HepG2 (cell line): ENCODE results near the gene CHRNG. TPM values are rescaled to one million over a fixed set of nuclear protein-coding genes. Genes with fewer than 3 reads are reported as not detected.

Experiments used
- ATAC-seq: fragments of 200-7000 bp; cut with Tn5 transposase; 3 replicates; pipeline ENCODE4 v1.9.1; 2020; ENCODE audit warnings: mild to moderate bottlenecking, moderate library complexity
- BruUV-seq: library from RNA; stranded (reverse); fragments of 400-500 nt; replicated peaks from 2 replicates; lab custom pipeline; 2021; lab: Mats Ljungman, UMichigan
- CTCF ChIA-PET: fragments of 300-600 bp; formaldehyde crosslinking; extraction: SDS; loops from one replicate; lab custom pipeline; 2021; ENCODE audit warnings: low total read pairs, inconsistent platforms, low intra/inter-chr PET ratio; lab: Yijun Ruan, JAX
- POLR2A ChIA-PET: fragments of 350-600 bp; sonication (Branson Sonifier 250); formaldehyde crosslinking; loops from one replicate; lab custom pipeline; 2020; ENCODE audit warnings: antibody characterized with exemption, inconsistent platforms; lab: Yijun Ruan, JAX
- DNase-seq: peaks from one replicate; pipeline ENCODE4 v3.0.0-alpha.2; 2015; ENCODE audit warnings: low spot score
- FAIRE-seq: peaks from 3 replicates; lab custom pipeline; 2011; peaks lifted over from hg19 to GRCh38; lab: Jason Lieb, UNC
- H2AFZ ChIP-seq: one replicate; pipeline ENCODE4 v1.6.1; 2011; ENCODE audit warnings: low read length, inconsistent platforms
- H3K27ac ChIP-seq: fragments of 300-600 bp; 3 replicates; pipeline ENCODE4 v1.8.0; 2011; ENCODE audit warnings: mixed run types, mild to moderate bottlenecking, mixed read lengths, low read length, inconsistent platforms; ENCODE audit not compliant: insufficient read depth; ENCODE audit errors: extremely low read length
- H3K27me3 ChIP-seq, 2 experiments: fragments of 200-600 bp in 1 of 2; 2 replicates in 1 of 2; 3 replicates in 1 of 2; pipeline versions ENCODE4 v1.6.0 to v1.8.0; 2011; ENCODE audit warnings: low read length in 2 of 2, mild to moderate bottlenecking in 2 of 2, moderate library complexity in 2 of 2, inconsistent platforms in 1 of 2; ENCODE audit not compliant: insufficient read depth in 2 of 2, control insufficient read depth in 1 of 2
- H3K36me3 ChIP-seq, 2 experiments: fragments of 200-600 bp in 1 of 2; replicated peaks in 1 of 2; 2 replicates in 1 of 2; 3 replicates in 1 of 2; pipeline versions ENCODE4 v1.5.1 to v1.8.0; 2011; ENCODE audit warnings: low read length in 2 of 2, inconsistent platforms in 1 of 2; ENCODE audit not compliant: insufficient read depth in 2 of 2, control insufficient read depth in 1 of 2
- H3K4me1 ChIP-seq: 2 replicates; pipeline ENCODE4 v1.5.1; 2012; ENCODE audit warnings: low read length, inconsistent platforms; ENCODE audit not compliant: insufficient read depth
- H3K4me2 ChIP-seq: 2 replicates; pipeline ENCODE4 v1.6.0; 2011; ENCODE audit warnings: low read depth, low read length, inconsistent platforms
- H3K4me3 ChIP-seq, 3 experiments: fragments of 200-600 bp in 1 of 3; sonication (generic), shearing (Covaris generic) in 1 of 3; replicated peaks in 1 of 3; 2 replicates each; pipeline ENCODE4 v1.5.1; 2011 to 2016; ENCODE audit warnings: low read length in 3 of 3, inconsistent platforms in 2 of 3, low read depth in 2 of 3, mild to moderate bottlenecking in 2 of 3, control low read depth in 1 of 3, mixed read lengths in 1 of 3; ENCODE audit not compliant: insufficient read depth in 1 of 3
- H3K79me2 ChIP-seq: one replicate; pipeline ENCODE4 v1.6.1; 2011; ENCODE audit warnings: low read length, inconsistent platforms; ENCODE audit not compliant: insufficient read depth
- H3K9ac ChIP-seq: 2 replicates; pipeline ENCODE4 v1.6.0; 2011; ENCODE audit warnings: mild to moderate bottlenecking, low read depth, low read length, inconsistent platforms; ENCODE audit not compliant: insufficient read depth
- H3K9me3 ChIP-seq: 2 replicates; pipeline ENCODE4 v1.5.1; 2012; ENCODE audit warnings: mild to moderate bottlenecking, low read length
- H4K20me1 ChIP-seq: 2 replicates; pipeline ENCODE4 v1.6.0; 2011; ENCODE audit warnings: inconsistent platforms, mild to moderate bottlenecking, low read length, moderate library complexity; ENCODE audit not compliant: insufficient read depth
- CEBPZ ChIP-seq: IDR thresholded peaks from 2 replicates; pipeline ENCODE4 v1.6.1; 2012; ENCODE audit warnings: low read length, improper control_type of control experiment
- FUBP1 ChIP-seq: sonication (generic); formaldehyde crosslinking; IDR thresholded peaks from 2 replicates; pipeline ENCODE4 v1.5.1; 2020; ENCODE audit warnings: missing genetic modification reagents, mild to moderate bottlenecking, borderline replicate concordance
- HNRNPUL1 ChIP-seq: fragments of 200-400 bp; formaldehyde crosslinking; IDR thresholded peaks from 2 replicates; pipeline ENCODE4 v1.6.1; 2017; ENCODE audit warnings: low read depth, mild to moderate bottlenecking, low read length, moderate library complexity
- REPIN1 ChIP-seq: sonication (generic); formaldehyde crosslinking; IDR thresholded peaks from 2 replicates; pipeline ENCODE4 v1.8.0; 2022; ENCODE audit warnings: missing genetic modification reagents, low read depth, mild to moderate bottlenecking, borderline replicate concordance
- REXO4 ChIP-seq: sonication (generic); formaldehyde crosslinking; IDR thresholded peaks from 2 replicates; pipeline ENCODE4 v1.8.0; 2022; ENCODE audit warnings: missing genetic modification reagents, mild to moderate bottlenecking, borderline replicate concordance
- THAP7 ChIP-seq: sonication (generic); formaldehyde crosslinking; IDR thresholded peaks from 2 replicates; pipeline ENCODE4 v1.8.1; 2023; ENCODE audit warnings: mild to moderate bottlenecking, missing genetic modification reagents
- ZNF446 ChIP-seq: sonication (generic); formaldehyde crosslinking; IDR thresholded peaks from 2 replicates; pipeline ENCODE4 v1.5.0; 2020; ENCODE audit warnings: mild to moderate bottlenecking, missing genetic modification reagents
- ZNF616 ChIP-seq: sonication (generic); formaldehyde crosslinking; IDR thresholded peaks from 2 replicates; pipeline ENCODE4 v1.5.0; 2020; ENCODE audit warnings: low read depth, mild to moderate bottlenecking, missing genetic modification reagents
- WGBS: methylation state at CpG from one replicate; pipeline ENCODE4 v1.1.6; 2017; ENCODE audit warnings: low lambda C conversion rate; 5-methylcytosine and 5-hydroxymethylcytosine counted together
- in situ Hi-C: cut with HindIII; loops from 2 replicates; pipeline ENCODE4 v1.10.0; 2017; ENCODE audit warnings: low pct_unique_long_range_greater_than_20kb; ENCODE audit not compliant: extremely low pct_ligation_motif_present
- intact Hi-C: fragments of 100-400 bp; cut with micrococcal nuclease; formaldehyde crosslinking; loops from one replicate; pipeline ENCODE4 v1.10.0; 2022; ENCODE audit not compliant: unreplicated experiment
- polyA plus RNA-seq, 8 experiments: library from polyadenylated mRNA; depleted of rRNA in 3 of 8; stranded (reverse) in 7 of 8; unstranded in 1 of 8; fragments of >200 nt; fragmentation: Illumina TruSeq in 4 of 8; extraction: Trizol in 4 of 8; gene quantifications; 2 replicates each; pipeline versions ENCODE4 v1.2.1 to v1.2.3, GENCODE V29; 2011 to 2016; ENCODE audit warnings: low read depth in 4 of 8, missing spikeins in 1 of 8, mixed read lengths in 1 of 8; ENCODE audit not compliant: insufficient read depth in 1 of 8
- total RNA-seq, 5 experiments: library from RNA; depleted of rRNA; stranded (reverse); fragments of >200 nt; fragmentation: Illumina TruSeq; extraction: Trizol; gene quantifications; 2 replicates each; pipeline ENCODE4 v1.2.3, GENCODE V29; 2016; ENCODE audit warnings: low read depth in 1 of 5

CHRNG gene
- total and polyA plus RNA-seq, 2 of the 13 experiments (the other 11 are each of a cell fraction or from before 2014, with no cell fraction given), result not detected

- no peaks in the 10 kb centered on the region for H3K36me3 ChIP-seq
- peak; percentile 1; the same call in 2 of the 3 replicates for ATAC-seq
- no peak overlapping the region for H3K27ac ChIP-seq
- ChIA-PET CTCF (no interaction called here), POLR2A (interaction anchor here (1.0 kb wide), 1 partner anchor 27 kb away, joined by 4 read pairs; the partner anchor contains the start of genes EIF4E2 and TIGD1)
- in situ Hi-C loops (no loop called here), intact Hi-C loops (loop anchor here (5.0 to 10.0 kb wide), 3 partner anchors 46 to 619 kb away; no protein-coding TSS in a partner anchor)
- peak overlapping the region; percentile 37 to 73 (median 50); a peak in 3 of 6 replicates for H3K4me3 ChIP-seq
- H2AFZ ChIP-seq, result no peak overlapping the region
- FAIRE-seq, result no peak
- WGBS, result 21% methylated on average over 13 of the region's 16 CpGs
- H3K79me2 ChIP-seq, result no peaks in the 10 kb centered on the region
- H3K27me3 ChIP-seq, result peaks cover 29 to 86% of the 10 kb centered on the region in 2 experiments
- no peak overlapping the region for H3K9ac ChIP-seq
- DNase-seq, result no peak
- peak overlapping the region; percentile 76 for H3K4me2 ChIP-seq
- H4K20me1 ChIP-seq, result no peaks in the 10 kb centered on the region
- TF ChIP-seq ZNF616 (CRISPR knock-in tag), result no peak
- 0 out of 2 replicates have a peak, but pooled peaks have one; percentile 6 for TF ChIP-seq THAP7 (CRISPR knock-in tag)
- TF ChIP-seq REXO4 (CRISPR knock-in tag), result no peak
- no peak for TF ChIP-seq HNRNPUL1
- no peak for TF ChIP-seq REPIN1 (CRISPR knock-in tag)
- TF ChIP-seq CEBPZ, result no peak
- TF ChIP-seq ZNF446 (CRISPR knock-in tag), result no peak
- TF ChIP-seq FUBP1 (CRISPR knock-in tag), result no peak
- BruUV-seq, result no TSS peak
- H3K4me1 ChIP-seq, result peaks cover 37% of the 10 kb centered on the region
- no peaks in the 10 kb centered on the region for H3K9me3 ChIP-seq
Observed at GRCh38 chr2:232523402-232523681, 16.1 kb upstream of the CHRNG start.
